ENCODE data around the gene CIITA.
"Not testable (repeated sequence)": the region's sequence is repeated elsewhere in the genome, so short reads cannot be mapped to it uniquely, and the experiment has no call there.

The CIITA gene, protein sequence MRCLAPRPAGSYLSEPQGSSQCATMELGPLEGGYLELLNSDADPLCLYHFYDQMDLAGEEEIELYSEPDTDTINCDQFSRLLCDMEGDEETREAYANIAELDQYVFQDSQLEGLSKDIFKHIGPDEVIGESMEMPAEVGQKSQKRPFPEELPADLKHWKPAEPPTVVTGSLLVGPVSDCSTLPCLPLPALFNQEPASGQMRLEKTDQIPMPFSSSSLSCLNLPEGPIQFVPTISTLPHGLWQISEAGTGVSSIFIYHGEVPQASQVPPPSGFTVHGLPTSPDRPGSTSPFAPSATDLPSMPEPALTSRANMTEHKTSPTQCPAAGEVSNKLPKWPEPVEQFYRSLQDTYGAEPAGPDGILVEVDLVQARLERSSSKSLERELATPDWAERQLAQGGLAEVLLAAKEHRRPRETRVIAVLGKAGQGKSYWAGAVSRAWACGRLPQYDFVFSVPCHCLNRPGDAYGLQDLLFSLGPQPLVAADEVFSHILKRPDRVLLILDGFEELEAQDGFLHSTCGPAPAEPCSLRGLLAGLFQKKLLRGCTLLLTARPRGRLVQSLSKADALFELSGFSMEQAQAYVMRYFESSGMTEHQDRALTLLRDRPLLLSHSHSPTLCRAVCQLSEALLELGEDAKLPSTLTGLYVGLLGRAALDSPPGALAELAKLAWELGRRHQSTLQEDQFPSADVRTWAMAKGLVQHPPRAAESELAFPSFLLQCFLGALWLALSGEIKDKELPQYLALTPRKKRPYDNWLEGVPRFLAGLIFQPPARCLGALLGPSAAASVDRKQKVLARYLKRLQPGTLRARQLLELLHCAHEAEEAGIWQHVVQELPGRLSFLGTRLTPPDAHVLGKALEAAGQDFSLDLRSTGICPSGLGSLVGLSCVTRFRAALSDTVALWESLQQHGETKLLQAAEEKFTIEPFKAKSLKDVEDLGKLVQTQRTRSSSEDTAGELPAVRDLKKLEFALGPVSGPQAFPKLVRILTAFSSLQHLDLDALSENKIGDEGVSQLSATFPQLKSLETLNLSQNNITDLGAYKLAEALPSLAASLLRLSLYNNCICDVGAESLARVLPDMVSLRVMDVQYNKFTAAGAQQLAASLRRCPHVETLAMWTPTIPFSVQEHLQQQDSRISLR

DNA sequence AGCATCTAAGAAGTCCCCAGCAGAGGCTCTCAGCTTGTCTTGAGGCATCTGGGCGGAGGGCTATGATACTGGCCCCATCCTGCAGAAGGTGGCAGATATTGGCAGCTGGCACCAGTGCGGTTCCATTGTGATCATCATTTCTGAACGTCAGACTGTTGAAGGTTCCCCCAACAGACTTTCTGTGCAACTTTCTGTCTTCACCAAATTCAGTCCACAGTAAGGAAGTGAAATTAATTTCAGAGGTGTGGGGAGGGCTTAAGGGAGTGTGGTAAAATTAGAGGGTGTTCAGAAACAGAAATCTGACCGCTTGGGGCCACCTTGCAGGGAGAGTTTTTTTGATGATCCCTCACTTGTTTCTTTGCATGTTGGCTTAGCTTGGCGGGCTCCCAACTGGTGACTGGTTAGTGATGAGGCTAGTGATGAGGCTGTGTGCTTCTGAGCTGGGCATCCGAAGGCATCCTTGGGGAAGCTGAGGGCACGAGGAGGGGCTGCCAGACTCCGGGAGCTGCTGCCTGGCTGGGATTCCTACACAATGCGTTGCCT, at the start of gene CIITA:
Gene CIITA, plus strand, starts transcription at position 404 of the 543 bp plus-strand sequence. Its CDS starts 129 bp downstream, at position 533.
- DNase-seq: no peak

DNA sequence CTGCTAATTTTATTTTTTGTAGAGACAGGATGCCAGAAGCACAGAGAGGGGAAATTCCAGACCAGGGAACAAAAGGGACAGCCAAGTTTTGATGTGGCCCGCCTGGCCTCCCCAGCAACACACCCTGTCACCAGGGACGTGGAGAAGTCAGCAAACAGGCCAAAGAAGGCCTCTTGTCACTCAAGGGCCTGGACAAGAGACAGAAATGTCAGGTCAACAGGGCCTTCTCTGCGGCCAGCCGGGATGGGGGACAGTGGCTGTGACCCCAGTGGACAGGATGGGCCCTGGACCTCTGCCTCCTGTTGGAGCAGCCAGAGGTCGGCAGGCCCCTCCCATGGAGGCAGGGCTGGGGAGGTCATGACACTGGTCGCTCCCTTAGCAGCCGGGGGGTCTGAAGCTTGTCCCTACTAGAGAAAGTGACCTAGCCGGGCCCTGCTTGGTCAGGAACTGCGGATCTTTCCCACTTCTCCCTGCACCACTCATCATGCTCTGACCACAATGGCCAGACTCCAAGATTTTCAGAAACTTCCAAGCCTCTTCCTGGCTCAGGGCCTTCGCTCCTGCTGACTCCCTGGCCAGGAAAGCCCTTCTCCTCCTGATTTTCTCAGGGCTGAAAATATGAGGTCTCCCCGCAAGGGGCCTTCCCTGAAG, 49.2 kb upstream of the CIITA start:
- no peak for DNase-seq

DNA sequence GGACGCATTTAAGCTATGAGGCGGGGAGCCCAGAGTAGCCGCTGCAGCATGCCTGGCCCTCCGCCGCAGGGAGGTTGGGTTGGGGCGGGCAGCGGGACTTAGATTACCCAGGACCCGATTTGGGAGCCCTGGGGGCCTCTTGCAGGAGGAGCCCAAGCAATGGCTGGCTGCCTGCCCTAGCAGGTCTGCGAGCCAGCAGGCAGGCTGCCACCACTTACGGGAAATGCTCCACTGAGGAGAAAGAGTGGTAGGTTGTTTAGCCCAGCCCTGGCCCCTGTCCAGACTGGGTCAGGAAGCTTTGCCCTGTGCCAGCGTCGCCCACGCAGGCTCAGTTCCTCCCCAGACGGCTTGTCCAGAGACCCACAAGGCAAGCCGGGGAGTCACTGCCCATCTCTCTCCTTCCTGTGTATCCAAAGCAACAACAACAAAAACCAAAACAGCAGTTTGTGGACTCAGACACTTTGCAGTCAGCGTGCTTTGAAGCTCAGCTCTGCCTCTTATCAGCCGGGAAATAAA, 48.1 kb upstream of the CIITA start:
- DNase-seq: peak; percentile 88

DNA sequence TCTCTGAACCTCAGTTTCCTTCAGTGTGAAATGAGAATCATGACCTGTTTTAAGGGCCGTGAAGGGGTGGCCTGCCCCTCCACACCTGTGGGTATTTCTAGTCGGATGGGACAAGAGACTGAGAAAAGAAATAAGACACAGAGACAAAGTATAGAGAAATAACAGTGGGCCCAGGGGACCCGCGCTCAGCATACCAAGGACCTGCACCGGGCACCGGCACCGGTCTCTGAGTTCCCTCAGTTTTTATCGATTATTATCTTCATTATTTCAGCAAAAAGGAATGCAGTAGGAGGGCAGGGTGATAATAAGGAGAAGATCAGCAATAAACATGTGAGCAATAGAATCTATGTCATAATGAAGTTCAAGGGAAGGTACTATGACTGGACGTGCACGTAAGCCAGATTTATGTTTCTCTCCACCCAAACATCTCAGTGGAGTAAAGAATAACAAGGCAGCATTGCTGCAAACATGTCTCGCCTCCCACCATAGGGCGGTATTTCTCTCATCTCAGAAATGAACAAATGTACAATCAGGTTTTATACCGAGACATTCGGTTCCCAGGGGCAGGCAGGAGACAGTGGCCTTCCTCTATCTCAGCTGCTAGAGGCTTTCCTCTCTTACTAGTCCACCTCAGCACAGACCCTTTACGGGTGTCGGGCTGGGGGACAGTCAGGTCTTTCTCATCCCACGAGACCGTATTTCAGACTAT, 47.5 kb upstream of the CIITA start:
- DNase-seq: not testable (repeated sequence)

DNA sequence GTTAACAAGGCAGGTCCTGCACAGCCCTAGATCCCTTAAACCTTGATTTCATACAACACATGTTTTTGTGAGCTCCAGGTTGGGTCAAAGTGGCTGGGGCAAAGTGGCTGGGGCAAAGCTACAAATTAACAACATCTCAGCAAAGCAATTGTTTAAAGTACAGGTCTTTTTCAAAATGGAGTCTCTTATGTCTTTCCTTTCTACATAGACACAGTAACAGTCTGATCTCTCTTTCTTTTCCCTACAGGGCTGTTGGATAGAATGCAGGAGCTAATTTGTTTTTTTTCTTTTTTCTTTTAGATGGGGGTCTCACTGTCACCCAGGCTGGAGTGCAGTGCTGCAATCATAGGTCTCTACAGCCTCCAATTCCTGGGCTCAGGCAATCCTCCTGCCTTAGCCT, 46.8 kb upstream of the CIITA start:
- DNase-seq: not testable (repeated sequence)

DNA sequence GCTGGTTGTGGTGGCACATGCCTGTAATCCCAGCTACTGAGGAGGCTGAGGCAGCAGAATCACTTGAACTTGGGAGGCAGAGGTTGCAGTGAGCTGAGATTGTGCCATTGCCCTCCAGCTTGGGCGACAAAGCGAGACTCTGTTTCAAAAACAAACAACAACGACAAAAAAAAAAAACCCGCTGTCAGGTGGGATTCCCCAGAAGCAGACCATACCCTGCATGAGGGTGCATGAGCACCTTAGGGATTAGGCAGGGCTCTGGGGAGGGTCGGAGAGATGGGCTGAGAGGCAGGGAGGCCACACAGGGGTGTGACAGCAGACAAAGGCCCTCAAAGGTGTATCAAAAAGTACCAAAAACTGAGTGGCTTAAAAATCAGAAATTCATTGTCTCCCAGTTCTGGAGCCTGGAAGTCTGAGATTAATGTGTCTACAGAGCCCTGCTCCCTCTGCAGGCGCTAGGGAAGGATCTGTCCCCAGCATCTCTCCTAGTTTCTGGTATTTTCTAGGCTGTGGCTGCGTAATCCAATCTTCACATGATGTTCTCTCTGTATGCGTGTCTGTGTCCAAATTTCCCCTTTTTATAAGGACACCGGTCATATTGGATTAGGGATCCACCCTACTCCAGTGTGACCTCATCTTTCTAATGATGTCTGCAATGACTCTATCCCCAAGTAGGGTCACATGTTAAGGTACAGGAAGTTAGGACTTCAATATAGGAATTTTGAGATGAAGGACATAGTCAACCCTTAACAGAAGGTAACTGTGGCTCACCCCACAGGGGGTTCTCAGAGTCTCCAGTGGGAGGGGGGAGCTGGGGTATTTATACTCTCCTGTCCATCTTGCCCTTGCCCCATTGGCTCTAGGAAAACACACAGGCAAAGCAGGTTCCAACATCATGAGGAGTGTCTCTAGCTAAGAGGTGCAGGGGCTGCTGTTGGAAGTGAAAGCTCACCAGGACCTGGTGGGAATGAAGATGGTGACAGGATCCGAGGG, 44.8 kb upstream of the CIITA start:
- DNase-seq: no peak

DNA sequence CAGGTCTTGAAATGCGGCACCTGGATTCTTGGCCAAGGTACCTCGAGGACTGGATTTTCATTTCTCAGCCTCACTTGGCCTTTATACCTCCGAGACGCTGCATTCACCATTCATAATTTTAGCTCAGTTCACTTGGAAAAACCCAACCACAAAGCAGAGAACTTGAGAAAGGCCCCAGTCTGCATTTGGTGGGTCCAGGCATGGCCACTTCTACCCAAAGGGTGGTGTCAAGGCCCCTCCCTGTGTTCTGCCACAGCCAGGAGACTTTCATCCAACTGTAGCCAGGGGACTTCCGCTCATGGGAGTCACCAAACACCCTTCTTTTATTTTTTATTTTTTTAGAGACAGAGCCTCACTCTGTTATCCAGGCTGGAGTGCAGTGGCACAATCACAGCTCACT, 43.7 kb upstream of the CIITA start:
- no peak for DNase-seq

DNA sequence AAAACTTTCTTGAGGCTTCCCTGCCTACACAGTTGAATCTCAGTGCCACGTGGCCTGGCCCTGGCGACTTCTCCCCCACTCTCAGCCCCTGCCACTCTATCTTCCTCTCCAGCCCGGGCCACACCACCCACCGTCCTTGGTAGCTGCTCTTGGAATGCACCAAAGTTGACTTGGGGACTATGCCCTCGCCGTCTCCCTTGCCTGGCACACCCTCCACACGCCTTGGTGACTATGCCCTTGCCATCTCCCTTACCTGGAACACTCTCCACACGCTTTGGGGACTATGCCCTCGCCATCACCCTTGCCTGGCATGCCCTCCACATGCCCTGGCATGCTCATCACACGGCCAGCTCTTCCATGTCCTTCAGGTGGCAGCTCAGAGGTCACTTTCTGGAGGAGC, 42.9 kb upstream of the CIITA start:
- DNase-seq: no peak

DNA sequence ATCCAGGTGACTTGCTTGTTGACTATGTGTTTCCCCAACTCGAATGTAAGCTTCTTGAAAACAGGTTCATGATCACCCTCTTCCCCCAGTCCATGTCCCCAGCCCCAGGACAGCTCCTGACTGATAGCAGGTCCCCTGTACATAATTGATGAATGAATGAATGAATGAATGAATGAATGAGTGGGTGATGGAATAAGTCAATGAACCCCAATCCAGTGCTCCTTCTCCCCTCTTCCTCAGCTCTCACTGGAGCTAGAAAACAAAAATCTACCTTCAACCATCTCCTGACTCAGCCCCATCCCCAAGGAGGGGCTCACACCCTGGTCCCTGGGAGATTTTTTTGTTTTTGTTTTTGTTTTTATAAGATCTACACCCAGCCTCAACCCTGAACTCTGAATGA, 42.2 kb upstream of the CIITA start:
- DNase-seq: no peak

DNA sequence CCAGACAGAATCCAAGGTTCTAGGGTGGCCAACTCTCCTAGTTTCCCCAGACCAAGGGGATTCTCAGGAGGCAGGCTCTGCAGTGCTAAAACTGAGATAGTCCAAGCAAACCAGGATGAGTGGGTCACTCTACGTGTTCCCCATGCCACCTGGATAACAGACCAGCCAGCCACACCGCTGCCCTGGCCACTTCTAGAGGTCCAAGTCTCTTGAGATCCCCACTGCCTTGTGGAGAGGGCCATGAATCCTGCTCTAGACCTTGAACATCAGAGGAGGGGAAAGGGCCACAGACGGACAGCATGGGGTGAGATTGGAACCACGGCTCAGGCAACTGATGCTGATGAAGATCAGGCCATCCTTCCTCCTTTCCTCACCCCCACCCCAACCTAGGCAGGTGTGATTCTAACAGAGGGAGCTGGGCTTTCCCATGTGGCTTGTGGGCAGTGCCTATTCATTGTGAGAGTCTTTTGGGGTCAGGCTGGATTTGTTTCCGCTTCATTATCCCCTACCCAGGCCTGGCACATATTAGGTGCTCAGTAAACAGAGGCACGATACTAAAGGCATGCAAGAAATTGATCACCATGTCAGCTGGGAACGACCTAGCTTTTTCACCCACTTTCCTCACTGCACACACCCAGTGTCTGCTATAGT, 41.6 kb upstream of the CIITA start:
- DNase-seq: no peak

DNA sequence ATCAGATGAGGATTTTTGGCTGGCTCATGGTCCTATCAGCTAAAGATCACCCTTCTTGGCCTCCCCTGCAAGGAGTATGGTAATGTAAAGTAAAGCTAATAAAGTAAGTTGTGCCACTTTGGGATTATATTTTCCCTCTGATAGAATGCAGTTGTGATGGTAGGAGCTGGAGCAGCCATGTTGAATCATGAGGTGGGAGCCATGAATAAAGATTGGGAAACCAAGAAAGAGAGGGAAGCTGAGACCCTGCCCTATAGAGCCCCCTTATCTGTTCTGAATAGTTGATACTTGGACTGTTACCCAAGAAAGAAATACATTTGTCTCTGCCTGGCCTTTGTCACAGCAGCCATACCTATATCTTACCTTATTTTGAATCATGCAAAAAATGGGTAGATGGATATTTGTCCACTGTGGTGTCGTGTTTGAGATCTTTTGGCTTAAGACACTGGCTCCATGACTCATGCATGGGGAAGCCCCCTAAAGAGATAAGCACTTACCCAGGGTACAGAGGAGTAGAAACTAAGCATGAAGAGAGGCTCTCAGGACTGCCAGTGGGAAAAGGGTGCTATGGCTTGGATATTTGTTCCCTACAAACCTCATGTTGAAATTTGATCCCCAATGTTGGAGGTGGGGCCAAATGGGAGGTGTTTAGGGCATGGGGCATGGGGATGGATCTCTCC, 40.7 kb upstream of the CIITA start:
- DNase-seq: no peak

DNA sequence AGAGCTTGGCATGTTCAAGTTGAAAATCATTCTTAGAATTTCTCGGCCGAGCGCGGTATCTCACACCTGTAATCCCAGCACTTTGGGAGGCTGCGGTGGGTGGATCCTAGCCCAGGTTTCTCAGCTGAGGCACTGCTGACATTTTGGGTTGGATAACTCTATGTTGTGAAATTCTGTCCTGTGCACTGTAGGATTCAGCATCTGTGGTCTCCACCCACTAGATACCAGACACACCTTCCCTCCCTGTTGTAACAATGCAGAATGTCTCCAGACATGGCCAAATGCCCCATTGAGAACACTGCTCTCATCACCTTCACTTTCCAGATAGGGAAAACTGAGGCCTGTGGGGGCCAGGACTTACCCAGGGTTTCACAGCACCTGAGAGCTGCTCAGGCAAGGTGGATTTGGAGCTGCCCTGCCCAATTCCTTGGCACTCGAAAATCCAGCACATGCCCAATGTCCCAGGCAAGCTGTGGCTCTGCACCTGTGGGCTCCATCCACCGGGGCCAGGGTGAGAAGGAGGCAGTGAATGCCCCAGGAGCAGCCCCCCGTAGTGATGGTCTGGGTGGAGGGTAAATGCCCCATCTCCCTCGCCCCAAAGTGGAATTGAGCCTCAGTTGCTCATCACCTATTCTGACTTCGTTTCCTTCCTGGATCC, 38.3 kb upstream of the CIITA start:
- DNase-seq: no peak

DNA sequence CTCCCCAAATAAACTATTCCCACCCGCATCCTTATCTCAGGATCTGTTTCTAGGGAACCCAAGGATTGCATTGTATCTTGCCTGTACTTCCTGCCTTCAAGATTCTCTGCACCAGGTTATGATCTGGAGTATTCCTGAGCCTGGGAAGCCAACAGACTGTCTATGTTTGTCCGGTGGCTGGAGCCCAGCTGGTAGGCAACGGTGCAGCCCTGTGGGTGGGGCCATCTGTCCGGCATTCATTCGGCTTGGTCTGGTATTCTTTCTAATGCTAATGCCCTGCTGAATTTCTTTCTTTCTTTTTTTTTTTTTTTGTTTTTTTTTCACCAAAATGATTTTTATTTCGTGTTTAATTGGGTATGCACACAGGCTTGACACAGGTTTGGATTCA, 37.7 kb upstream of the CIITA start:
- no peak for DNase-seq

DNA sequence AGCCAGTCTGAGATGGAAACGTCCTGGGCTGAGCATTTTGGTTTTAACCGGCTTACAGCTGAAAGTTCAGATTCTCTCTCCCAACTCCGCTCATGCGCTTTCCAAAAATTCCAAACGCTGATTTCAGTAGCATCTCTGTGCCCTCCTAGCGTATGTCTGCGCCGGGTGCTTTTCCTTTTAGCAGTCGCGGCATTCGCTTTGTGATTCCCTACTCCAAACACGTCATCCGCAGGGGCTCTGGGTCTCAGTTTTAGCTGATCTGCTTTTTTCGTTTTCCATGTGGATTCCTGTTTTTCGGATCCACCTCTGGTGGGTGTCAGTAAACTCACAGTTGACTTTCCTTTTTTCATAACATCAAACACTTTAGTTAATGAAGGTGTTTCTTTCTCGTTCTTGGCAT, 36.3 kb upstream of the CIITA start:
- no peak for DNase-seq

DNA sequence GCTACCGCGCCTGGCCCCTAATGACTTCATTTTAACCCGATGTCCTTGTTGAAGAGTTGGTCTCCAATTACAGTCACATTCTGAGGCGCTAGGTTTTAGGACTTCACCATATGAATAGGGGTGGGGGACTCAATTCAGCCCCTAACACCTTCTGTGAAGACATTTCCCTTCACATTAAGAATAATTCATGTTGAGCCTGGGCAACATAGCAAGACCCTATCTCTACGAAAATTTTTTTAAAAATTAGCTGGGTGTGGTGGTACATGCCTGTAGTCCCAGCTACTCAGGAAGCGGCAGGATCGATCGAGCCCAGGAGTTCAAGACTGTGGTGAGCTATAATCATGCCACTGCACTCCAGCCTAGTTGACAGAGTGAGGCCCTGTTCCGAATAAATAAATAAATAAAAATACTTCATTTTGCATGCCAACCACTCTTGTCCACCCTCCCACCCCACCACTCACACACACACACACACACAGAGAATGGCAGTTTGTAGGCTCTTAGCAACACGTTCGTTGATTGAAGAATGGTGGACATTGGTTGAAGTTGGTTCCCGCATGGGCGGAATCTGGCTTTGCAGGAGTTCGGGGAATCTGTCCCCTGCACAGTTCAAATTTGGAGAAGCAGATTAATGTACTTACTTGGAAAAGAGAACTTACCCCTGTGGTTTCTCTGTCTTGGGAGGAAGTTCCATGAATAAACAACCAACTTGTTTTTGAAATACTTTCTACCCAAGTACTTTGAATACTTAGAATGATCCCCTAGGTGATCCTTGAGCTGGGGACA, 30.6 kb upstream of the CIITA start:
- no peak for DNase-seq

DNA sequence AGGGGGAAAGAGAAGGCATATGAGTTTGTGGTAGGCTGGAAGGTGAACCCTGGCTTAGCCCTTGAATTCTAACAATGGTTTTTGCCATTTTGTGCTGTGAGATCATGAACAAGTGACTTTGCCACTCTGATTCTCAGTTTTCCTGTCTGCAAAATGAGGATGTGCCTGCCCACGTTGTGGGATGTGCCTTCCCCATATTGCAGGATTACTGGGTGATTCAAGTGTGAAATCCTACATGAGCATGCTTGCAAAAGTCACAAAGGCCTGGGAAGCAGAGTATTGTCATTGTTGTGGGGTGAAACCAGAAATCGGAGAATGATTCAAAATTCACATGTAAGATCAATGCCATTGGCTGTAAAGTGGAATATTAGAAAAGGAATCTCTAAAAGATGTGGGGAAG, 29.8 kb upstream of the CIITA start:
- no peak for DNase-seq

DNA sequence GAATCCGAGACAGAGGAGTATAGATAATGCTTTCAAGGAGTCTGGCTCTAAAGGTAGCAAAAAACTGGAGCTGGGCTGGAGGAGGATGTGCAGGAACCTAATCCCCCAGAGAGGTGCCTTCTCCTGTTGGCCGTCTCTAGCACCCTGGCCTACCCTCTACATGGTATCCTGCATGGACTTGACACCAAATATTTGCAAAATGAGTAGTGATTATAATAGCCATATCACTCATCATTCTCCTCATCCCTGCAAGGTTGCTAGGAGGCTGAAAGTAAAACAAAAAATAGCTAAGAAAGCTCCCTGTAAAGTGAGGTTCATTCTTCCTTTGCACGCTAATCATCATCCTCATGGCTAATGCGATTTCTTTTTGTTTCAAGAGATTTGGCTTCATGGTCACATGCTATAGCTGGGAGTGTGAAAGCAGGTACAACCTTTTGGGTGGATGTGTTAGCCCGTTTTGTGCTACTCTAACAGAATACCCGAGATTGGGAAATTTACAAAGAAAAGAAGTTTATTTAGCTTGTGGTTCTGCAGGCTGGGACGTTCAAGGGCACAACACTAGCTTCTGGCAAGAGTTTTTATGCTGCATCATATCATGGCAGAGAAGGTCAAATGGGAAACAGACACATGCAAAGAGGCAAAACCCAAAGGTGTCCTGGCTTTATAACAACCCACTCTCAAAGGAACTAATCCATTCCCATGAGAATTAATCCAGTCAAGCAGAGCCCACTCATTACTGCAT, 27.1 kb upstream of the CIITA start:
- no peak for DNase-seq

Data from NCI-H2029 (cell line).